Heart left ventricle (tissue), 16 donors: ENCODE results near the gene PCDHA7. TPM values are rescaled to one million over a fixed set of nuclear protein-coding genes. Genes with fewer than 3 reads are reported as not detected.
A peak's percentile ranks its signal among the peaks of the same experiment; 100 is the strongest.
"Not testable (repeated sequence)": the region's sequence is repeated elsewhere in the genome, so short reads cannot be mapped to it uniquely, and the experiment has no call there.

Experiments used
- ATAC-seq, 4 donors: fragments of 200-7000 bp; cut with Tn5 transposase; one replicate each; pipeline ENCODE4 v1.9.1; 2020 to 2022; ENCODE audit warnings: moderate library complexity in 4 of 4, mild to moderate bottlenecking in 3 of 4, moderate number of reproducible peaks in 1 of 4
- DNase-seq, 5 donors: peaks; one replicate each; pipeline ENCODE4 v3.0.0-alpha.2; 2020
- H3K27ac ChIP-seq, 12 donors: fragments of 200-600 bp; sonication (generic) in 4 of 12; one replicate each; pipeline versions ENCODE4 v1.5.0 to v1.8.0; 2016 to 2022; ENCODE audit warnings: mild to moderate bottlenecking in 2 of 12
- H3K27me3 ChIP-seq, 9 donors: fragments of 200-600 bp; sonication (generic) in 2 of 9; one replicate each; pipeline versions ENCODE4 v1.5.1 to v1.8.0; 2016 to 2022; ENCODE audit warnings: mild to moderate bottlenecking in 3 of 9
- H3K36me3 ChIP-seq, 9 donors: fragments of 200-600 bp; sonication (generic) in 2 of 9; one replicate each; pipeline versions ENCODE4 v1.5.0 to v1.8.0; 2018 to 2022; ENCODE audit warnings: mild to moderate bottlenecking in 2 of 9
- H3K4me1 ChIP-seq, 12 donors: fragments of 200-600 bp; sonication (generic) in 4 of 12; one replicate each; pipeline versions ENCODE4 v1.5.0 to v1.8.0; 2016 to 2022; ENCODE audit warnings: mild to moderate bottlenecking in 3 of 12
- H3K4me3 ChIP-seq, 12 donors: fragments of 200-600 bp; sonication (generic) in 4 of 12; one replicate each; pipeline versions ENCODE4 v1.5.0 to v1.8.0; 2017 to 2022; ENCODE audit warnings: mild to moderate bottlenecking in 9 of 12, moderate library complexity in 4 of 12
- H3K9me3 ChIP-seq, 12 donors: fragments of 200-600 bp; sonication (generic) in 4 of 12; one replicate each; pipeline versions ENCODE4 v1.5.0 to v1.8.0; 2016 to 2022; ENCODE audit warnings: mild to moderate bottlenecking in 1 of 12
- POLR2A ChIP-seq, 2 donors: fragments of 450-650 bp; IDR thresholded peaks; one replicate each; pipeline ENCODE4 v1.6.1; 2017; ENCODE audit warnings: antibody characterized with exemption in 2 of 2, mild to moderate bottlenecking in 2 of 2, moderate library complexity in 2 of 2
- WGBS, 4 donors: extraction: QIAGEN DNeasy Blood & Tissue Kit in 2 of 4; methylation state at CpG; one replicate each; pipeline versions ENCODE4 v1.1.5 to v1.1.7; 2013 to 2018; 5-methylcytosine and 5-hydroxymethylcytosine counted together
- intact Hi-C, 10 donors: fragments of 100-400 bp; cut with DNase I; formaldehyde crosslinking; loops; one replicate each; pipeline versions ENCODE4 v1.11.1 to v1.14.2; 2022
- polyA plus RNA-seq, 2 donors: library from polyadenylated mRNA; stranded (reverse); fragments of 200-250 nt; gene quantifications; one replicate each; pipeline ENCODE4 v1.2.3, GENCODE V29; 2013
- total RNA-seq, 9 donors: library from RNA; depleted of rRNA in 2 of 9; stranded (reverse); fragments of >200 nt in 2 of 9; fragmentation: NEBNext Ultra II Directional in 3 of 9; extraction: Animal tissue kit (Norgen Biotek cat#: 25700) in 3 of 9; gene quantifications; one replicate each; pipeline versions ENCODE4 v1.1.0 to v1.2.4, GENCODE V29; 2016 to 2023
- TF ChIP-seq, protein P1 (sequence below), 12 donors: fragments of 200-600 bp; sonication (generic) in 4 of 12; IDR thresholded peaks; one replicate each; pipeline versions ENCODE4 v1.5.0 to v1.8.0; 2018 to 2022; ENCODE audit warnings: antibody characterized with exemption in 12 of 12, mild to moderate bottlenecking in 5 of 12
- donor health status: ischemic (EF 13 %, LVEDD 7.1; RV severe dilation, severe dysfunction).
- donor health status: healthy with polysubstance abuse.
- donor health status: DM: no; HTN: yes; CAD: no.
- donor health status: DM: no; HTN: no; CAD: no.
- donor health status: ischemic (EF 25% LVEDD 6.9; RV normal size, moderate dysfunction).
- donor health status: ischemic (EF 25% LVEDD 5.7; RV mildly dilated, moderate dysfunction).
- donor health status: healthy.
- donor health status: DM: yes; HTN: yes; CAD: no.
- donor health status: ischemic (EF 35%, LVEDD 5.7; RV mildly dilated, moderate dysfunction).
- donor health status: nonischemic (EF 11% LVEDD 7.7; RV severe dilation, severe dysfunction).
- donor health status: DM: yes; HTN: yes; CAD: no.
- donor health status: PGD.
- donor health status: ischemic (EF 29% LVEDD 5.4; RV normal size, mild dysfunction).
- donor health status: nonischemic (EF 23%, LVEDD 6.1; RV moderate dilation, normal function).

PCDHA7 gene
- total and polyA plus RNA-seq, 11 donors: 0.03 to 0.27 (median 0.16) TPM; not detected in 6

GRCh38 chr5:140802781-140803271 lies 31.2 kb upstream of the PCDHA7 start:
- H3K4me3 ChIP-seq: no peak overlapping the region
- TF ChIP-seq, protein P1, sequence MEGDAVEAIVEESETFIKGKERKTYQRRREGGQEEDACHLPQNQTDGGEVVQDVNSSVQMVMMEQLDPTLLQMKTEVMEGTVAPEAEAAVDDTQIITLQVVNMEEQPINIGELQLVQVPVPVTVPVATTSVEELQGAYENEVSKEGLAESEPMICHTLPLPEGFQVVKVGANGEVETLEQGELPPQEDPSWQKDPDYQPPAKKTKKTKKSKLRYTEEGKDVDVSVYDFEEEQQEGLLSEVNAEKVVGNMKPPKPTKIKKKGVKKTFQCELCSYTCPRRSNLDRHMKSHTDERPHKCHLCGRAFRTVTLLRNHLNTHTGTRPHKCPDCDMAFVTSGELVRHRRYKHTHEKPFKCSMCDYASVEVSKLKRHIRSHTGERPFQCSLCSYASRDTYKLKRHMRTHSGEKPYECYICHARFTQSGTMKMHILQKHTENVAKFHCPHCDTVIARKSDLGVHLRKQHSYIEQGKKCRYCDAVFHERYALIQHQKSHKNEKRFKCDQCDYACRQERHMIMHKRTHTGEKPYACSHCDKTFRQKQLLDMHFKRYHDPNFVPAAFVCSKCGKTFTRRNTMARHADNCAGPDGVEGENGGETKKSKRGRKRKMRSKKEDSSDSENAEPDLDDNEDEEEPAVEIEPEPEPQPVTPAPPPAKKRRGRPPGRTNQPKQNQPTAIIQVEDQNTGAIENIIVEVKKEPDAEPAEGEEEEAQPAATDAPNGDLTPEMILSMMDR (IDR thresholded peaks at IDR 0.05): no peak
- no peak for TF ChIP-seq POLR2A (IDR thresholded peaks at IDR 0.05)
- H3K27ac ChIP-seq: no peak overlapping the region
- no peaks in the 10 kb centered on the region for H3K36me3 ChIP-seq
- peaks cover 0 to 38% (median 6%) of the 10 kb centered on the region in 9 donors for H3K27me3 ChIP-seq
- no peaks in the 10 kb centered on the region for H3K4me1 ChIP-seq
- ATAC-seq: no peak
- intact Hi-C loops: loop anchor here in 2 of 10 donors (10.0 kb wide), 1 partner anchor 242 kb away; no protein-coding TSS in a partner anchor
- peaks cover 0 to 60% (median 17%) of the 10 kb centered on the region in 12 donors for H3K9me3 ChIP-seq
- peak in 1 of 5 donors; percentile 55 for DNase-seq
- WGBS, 4 donors: 32 to 47% (median 43%) methylated on average over 24 to 53 of the region's 53 CpGs

DNA sequence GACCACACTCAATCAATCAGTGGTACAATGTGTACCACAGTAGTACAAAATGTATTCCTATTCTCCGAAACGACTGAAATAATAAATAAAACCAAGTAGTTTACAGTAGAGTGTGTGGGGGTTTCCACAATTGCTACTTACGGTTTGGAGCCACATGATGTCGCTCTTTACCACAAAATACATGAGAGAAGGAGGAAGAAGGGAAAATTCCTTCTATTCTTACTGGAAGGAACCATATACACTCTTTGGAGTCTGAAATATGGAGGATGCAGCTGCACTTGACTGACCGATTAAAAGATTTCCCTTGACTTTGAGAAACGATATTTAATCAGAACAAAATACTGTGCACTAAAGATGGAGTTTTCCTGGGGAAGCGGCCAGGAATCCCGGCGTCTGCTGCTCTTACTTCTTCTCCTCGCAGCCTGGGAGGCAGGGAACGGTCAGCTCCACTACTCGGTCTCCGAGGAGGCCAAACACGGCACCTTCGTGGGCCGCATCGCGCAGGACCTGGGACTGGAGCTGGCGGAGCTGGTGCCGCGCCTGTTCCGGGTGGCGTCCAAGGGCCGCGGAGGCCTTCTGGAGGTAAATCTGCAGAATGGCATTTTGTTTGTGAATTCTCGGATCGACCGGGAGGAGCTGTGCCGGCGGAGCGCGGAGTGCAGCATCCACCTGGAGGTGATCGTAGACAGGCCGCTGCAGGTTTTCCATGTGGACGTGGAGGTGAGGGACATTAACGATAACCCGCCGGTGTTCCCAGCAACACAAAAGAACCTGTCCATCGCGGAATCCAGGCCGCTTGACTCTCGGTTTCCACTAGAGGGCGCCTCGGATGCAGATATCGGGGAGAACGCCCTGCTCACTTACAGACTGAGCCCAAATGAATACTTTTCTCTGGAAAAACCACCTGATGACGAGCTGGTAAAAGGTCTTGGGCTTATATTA lies 27.0 kb upstream of the PCDHA7 start, which contains the start of gene PCDHA4:
TSS of gene PCDHA4 (plus strand) at position 235 of the 942 bp plus-strand sequence.
- H3K4me1 ChIP-seq: no peaks in the 10 kb centered on the region
- ATAC-seq: peak in 2 of 4 donors; percentile 52
- peaks cover 0 to 37% (median 6%) of the 10 kb centered on the region in 9 donors for H3K27me3 ChIP-seq
- peaks cover 0 to 58% (median 15%) of the 10 kb centered on the region in 12 donors for H3K9me3 ChIP-seq
- intact Hi-C loops: loop anchor here in 3 of 10 donors (5.0 to 10.0 kb wide), 2 partner anchors 235 to 238 kb away; no protein-coding TSS in a partner anchor
- H3K27ac ChIP-seq: no peak within 1 kb of the TSS
- TF ChIP-seq, protein P1 (IDR thresholded peaks at IDR 0.05): peak in 9 of 12 donors; percentile 14 to 50 (median 33)
- TF ChIP-seq POLR2A (IDR thresholded peaks at IDR 0.05): no peak
- no peak for DNase-seq
- WGBS, 4 donors: 14 to 18% (median 16%) methylated on average over 25 to 45 of the region's 47 CpGs
- H3K36me3 ChIP-seq: no peaks in the 10 kb centered on the region
- H3K4me3 ChIP-seq: peak within 1 kb of the TSS in 10 of 12 donors; percentile 23 to 56 (median 37)

DNA sequence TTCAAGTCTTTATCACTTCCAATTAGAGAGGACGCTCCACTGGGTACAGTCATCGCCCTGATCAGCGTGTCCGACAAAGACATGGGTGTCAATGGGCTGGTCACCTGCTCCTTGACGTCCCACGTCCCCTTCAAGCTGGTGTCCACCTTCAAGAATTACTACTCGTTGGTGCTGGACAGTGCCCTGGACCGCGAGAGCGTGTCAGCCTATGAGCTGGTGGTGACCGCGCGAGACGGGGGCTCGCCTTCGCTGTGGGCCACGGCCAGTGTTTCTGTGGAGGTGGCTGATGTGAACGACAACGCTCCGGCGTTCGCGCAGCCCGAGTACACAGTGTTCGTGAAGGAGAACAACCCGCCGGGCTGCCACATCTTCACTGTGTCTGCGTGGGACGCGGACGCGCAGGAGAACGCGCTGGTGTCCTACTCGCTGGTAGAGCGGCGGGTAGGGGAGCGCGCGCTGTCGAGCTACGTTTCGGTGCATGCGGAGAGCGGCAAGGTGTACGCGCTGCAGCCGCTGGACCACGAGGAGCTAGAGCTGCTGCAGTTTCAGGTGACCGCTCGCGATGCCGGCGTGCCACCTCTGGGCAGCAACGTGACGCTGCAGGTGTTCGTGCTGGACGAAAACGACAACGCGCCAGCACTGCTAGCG lies 25.7 kb upstream of the PCDHA7 start:
- intact Hi-C loops: loop anchor here in 3 of 10 donors (5.0 to 10.0 kb wide), 2 partner anchors 234 to 236 kb away; no protein-coding TSS in a partner anchor
- peaks cover 0 to 46% (median 9%) of the 10 kb centered on the region in 12 donors for H3K9me3 ChIP-seq
- H3K36me3 ChIP-seq, H3K4me1 ChIP-seq, H3K4me3 ChIP-seq, ATAC-seq, H3K27ac ChIP-seq, DNase-seq: not testable (repeated sequence)
- H3K27me3 ChIP-seq: peaks cover 0 to 24% (median 0%) of the 10 kb centered on the region in 9 donors
- WGBS, 4 donors: 50 to 73% (median 60%) methylated on average over 34 to 62 of the region's 62 CpGs

DNA sequence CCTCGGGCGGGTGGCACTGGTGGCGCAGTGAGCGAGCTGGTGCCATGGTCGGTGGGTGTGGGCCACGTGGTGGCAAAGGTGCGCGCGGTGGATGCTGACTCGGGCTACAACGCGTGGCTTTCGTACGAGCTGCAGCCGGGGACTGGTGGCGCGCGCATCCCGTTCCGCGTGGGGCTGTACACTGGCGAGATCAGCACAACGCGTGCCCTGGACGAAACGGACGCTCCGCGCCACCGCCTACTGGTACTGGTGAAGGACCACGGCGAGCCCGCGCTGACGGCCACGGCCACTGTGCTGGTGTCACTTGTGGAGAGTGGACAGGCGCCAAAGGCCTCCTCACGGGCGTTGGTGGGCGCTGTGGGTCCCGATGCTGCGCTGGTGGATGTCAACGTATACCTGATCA lies 25.2 kb upstream of the PCDHA7 start:
- no peaks in the 10 kb centered on the region for H3K4me1 ChIP-seq
- no peak for ATAC-seq
- WGBS, 4 donors: 59 to 76% (median 66%) methylated on average over 21 to 43 of the region's 43 CpGs

More for the DNA sequence above, 25.2 kb upstream of the PCDHA7 start:
- intact Hi-C loops: loop anchor here in 3 of 10 donors (5.0 to 10.0 kb wide), 2 partner anchors 233 to 236 kb away; no protein-coding TSS in a partner anchor
- Histone ChIP-seq H3K9me3 (peaks cover 0 to 44% (median 9%) of the 10 kb centered on the region in 12 donors), H3K36me3 (no peaks in the 10 kb centered on the region), H3K27ac (no peak overlapping the region), H3K4me3 (no peak overlapping the region), H3K27me3 (peaks cover 0 to 22% (median 0%) of the 10 kb centered on the region in 9 donors)
- DNase-seq: peak in 1 of 5 donors; percentile 51
- TF ChIP-seq, protein P1 (IDR thresholded peaks at IDR 0.05): no peak
- TF ChIP-seq POLR2A (IDR thresholded peaks at IDR 0.05): no peak
